Activated CD4-positive, alpha-beta T cell treated with anti-CD3 and anti-CD28 coated beads, Interleukin-2, amount 50 U/mL, for 1 hour (primary cell): Measurements from ENCODE around the gene TNFRSF8.
"Not testable (repeated sequence)": the region's sequence is repeated elsewhere in the genome, so short reads cannot be mapped to it uniquely, and the experiment has no call there.

Source experiments
- DNase-seq: peaks from one replicate; pipeline ENCODE4 v3.0.0-alpha.2; 2020

TNFRSF8 gene

DNA sequence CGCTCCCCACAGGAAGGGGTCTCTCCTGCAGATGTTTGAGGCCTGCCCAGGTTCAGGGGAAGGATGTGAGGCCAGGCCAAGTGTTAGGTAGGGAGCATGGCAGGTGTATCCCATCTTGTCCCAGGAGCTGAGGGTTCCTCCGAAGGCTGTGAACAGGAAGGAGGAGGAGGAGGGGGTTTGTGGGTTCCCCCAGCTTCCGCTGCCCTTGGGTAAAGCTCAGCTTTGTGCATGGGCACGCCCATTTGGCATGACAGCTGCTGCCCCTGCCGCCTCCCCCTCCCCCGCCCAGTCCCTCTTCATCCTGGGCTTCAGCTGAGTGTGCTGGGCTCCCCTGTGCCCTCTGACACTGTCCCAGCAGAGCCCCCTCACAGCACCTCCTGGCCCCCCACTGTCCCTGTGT is 25.5 kb downstream of the TNFRSF8 start:
- DNase-seq, result peak; percentile 21

- no peak for DNase-seq
Measured at GRCh38 chr1:12090326-12090725, 27.2 kb downstream of the TNFRSF8 start.

DNA sequence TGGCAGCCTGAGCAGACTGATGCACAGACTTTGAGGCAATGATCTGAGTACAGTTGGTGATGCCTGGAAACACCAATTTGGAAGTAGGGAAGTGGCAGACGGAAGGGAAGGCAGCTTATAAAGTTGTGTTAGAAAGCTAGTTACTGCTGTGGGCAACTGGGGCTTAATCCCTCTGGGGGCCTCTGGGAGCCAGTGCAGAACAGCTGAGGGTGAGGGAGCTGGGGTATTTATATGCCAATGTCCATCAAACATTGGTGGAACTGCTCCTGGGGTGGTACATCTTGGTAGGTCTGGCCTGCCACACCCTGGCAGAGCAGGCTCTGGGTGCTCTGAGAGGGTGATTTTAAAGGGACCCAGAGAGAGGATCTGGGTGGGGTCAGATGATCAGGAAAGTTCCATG is 28.1 kb downstream of the TNFRSF8 start:
- DNase-seq, result no peak

GRCh38 chr1:12094180-12094579 is 31.1 kb downstream of the TNFRSF8 start:
- no peak for DNase-seq

- DNase-seq, result no peak
Measured at GRCh38 chr1:12095452-12096263, 32.6 kb downstream of the TNFRSF8 start.

- DNase-seq, result no peak
Measured at GRCh38 chr1:12096615-12097014, 33.5 kb downstream of the TNFRSF8 start.

- DNase-seq, result no peak
Measured at GRCh38 chr1:12097321-12097720, 34.2 kb downstream of the TNFRSF8 start.

DNA sequence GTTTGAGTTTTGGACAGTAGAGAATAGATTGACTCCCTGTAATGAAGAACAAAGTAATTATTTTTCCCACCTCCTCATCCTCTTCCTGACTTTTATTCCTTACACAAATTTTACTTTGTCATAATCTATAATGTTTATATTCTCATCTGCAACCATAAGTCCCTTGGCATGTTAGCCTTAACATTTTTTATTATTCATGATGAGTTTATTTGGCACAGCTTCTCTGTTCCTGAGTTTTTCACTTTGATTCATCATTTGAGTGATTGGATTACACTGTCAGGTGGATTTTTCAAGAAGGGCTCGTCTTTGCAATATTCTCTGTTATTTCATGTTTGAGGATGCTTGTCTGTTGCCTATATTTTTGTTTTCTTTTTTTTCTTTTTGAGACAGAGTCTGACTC is 35.7 kb downstream of the TNFRSF8 start:
- DNase-seq, result no peak

GRCh38 chr1:12099610-12100009 is 36.5 kb downstream of the TNFRSF8 start:
- DNase-seq, result no peak

GRCh38 chr1:12100071-12100470 is 37.0 kb downstream of the TNFRSF8 start:
- no peak for DNase-seq

- not testable (repeated sequence) for DNase-seq
Measured at GRCh38 chr1:12101120-12101519, 38.0 kb downstream of the TNFRSF8 start.

GRCh38 chr1:12102066-12102465 is 39.0 kb downstream of the TNFRSF8 start:
- DNase-seq, result no peak

DNA sequence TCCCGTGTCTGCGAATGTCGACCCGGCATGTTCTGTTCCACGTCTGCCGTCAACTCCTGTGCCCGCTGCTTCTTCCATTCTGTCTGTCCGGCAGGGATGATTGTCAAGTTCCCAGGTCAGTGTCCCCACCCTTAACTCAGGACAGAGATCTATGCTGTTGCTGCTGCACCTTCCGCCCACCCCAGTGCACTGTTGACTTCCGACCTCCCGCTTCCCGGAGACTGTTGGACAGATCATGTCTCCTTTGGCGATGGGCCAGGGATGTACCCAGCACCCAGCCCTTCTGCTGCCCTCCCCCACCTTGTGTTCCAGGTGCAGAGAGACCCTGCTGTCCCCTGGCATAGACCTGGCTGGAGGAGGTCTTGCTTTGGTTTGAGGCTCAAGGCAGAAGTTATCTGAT is 41.3 kb downstream of the TNFRSF8 start:
- no peak for DNase-seq

DNA sequence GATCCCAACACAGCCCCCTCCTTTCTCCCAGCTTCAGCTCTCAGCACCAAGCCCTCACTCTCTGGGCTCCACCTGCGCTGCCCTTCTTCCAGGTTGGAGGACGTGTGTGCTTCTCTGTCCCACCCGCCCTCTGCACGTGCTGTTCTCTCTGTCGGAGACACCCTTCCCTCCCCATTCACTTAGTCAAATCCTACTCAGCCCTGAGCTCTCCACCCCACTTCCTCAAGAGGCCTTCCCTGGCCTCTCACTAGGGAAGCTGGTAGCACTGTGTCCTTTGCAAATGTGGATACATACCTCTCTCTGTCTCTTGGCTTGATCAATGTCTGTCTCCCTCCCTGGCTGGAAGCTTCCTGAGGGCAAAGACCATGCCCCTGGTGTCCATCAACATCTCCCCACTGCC is 43.0 kb downstream of the TNFRSF8 start:
- DNase-seq, result no peak

DNA sequence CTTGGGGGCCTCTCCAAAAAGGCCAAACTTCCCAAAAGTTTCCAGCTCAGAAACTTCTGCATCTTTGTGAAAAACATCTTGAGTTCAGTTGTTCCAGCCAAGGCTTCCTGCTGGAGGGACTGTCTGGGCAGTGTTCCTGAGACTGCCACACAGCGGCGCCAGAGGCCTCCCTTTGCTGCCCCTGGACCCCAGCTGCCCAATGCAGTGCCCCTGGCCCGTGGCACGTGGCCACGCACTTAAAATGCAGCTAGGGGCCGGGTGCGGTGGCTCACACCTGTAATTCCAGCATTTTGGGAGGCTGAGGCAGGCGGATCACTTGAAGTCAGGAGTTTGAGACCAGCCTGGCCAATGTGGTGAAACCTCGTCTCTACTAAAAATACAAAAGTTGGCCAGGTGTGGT is 43.8 kb downstream of the TNFRSF8 start:
- DNase-seq, result not testable (repeated sequence)

GRCh38 chr1:12107718-12108117 is 44.6 kb downstream of the TNFRSF8 start:
- no peak for DNase-seq

DNA sequence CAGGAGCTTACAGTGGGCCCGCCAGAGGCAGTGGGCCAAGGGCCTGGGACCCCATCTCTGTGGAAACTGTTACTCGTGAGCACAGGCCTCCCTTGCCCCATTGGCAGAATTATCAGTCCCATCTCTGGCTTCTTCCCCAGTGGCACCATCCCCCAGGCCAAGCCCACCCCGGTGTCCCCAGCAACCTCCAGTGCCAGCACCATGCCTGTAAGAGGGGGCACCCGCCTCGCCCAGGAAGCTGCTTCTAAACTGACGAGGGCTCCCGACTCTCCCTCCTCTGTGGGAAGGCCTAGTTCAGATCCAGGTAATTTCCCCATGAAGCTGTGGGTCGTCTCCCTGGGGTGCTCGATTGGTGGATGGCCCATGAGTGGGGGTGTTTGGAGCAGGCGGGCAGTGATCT is 46.8 kb downstream of the TNFRSF8 start:
- DNase-seq, result no peak

- no peak for DNase-seq
Measured at GRCh38 chr1:12111741-12112140, 48.6 kb downstream of the TNFRSF8 start.

DNA sequence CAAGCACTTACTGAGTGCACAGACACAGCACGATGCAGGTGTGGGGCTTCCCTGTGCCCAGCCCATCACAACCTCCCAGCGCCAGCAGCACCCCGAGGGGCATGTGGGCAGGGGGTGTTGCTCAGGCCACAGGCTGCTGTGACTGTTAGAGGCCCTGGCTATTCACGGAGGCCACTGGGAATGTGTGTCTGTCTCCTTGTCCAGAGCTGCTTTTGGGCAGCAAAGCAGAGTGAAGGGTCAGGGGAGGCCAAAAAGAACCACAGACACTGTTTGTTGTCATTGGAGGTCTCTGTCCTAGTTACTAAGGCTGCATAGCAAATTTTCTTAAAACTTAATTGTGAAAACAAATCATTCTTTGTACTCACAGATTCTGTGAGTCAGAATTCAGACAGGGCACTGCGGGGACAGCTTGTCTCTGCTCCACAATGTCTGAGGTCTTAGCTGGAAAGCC is 49.6 kb downstream of the TNFRSF8 start:
- DNase-seq, result no peak

DNA sequence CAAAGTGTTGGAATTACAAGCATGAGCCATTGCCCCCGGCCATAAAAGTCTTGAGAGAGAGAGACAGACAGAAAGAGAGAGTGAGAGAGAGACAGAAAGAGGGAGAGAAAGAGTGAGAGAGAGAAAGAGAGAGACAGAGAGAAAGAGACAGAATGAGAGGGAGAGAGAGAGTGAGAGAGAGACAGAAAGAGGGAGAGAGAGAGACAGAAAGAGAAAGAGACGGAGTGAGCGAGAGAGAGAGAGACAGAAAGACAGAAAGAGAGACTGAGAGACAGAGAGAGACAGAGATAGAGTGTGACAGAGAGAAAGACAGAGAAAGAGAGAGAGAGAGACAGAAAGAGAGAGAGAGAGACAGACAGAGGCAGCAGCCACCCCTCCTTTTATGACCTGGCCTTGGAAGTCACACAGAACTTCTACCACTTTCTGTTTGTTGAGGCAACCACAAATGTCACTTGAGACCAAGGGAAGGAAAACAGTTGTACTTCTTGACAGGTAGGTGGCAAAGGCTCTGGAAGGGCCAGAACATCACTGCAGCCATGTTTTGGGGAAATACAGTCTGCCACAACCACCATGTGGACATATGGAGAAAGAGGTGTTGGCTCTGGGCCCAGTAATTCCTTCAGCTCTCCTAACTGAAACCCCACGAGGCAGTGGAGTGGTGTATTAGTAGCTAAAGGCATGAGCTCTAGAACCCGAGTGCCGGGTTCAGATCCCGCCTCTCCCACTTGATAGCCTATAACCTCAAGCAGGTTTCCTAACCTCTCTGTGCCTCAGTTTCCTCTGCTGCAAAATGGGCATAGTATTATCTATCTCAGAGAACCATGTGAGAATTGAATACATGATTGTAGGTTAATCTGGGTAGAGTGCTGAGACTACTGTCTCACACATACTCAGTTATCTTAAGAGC is 50.6 kb downstream of the TNFRSF8 start:
- DNase-seq, result no peak

GRCh38 chr1:12114340-12114683 is 51.2 kb downstream of the TNFRSF8 start:
- DNase-seq, result no peak

- no peak for DNase-seq
Measured at GRCh38 chr1:12114916-12115315, 51.8 kb downstream of the TNFRSF8 start.

- no peak for DNase-seq
Measured at GRCh38 chr1:12121212-12122003, 58.3 kb downstream of the TNFRSF8 start.
